ENCODE data around the gene DAB2.

- TF ChIP-seq, protein P1, sequence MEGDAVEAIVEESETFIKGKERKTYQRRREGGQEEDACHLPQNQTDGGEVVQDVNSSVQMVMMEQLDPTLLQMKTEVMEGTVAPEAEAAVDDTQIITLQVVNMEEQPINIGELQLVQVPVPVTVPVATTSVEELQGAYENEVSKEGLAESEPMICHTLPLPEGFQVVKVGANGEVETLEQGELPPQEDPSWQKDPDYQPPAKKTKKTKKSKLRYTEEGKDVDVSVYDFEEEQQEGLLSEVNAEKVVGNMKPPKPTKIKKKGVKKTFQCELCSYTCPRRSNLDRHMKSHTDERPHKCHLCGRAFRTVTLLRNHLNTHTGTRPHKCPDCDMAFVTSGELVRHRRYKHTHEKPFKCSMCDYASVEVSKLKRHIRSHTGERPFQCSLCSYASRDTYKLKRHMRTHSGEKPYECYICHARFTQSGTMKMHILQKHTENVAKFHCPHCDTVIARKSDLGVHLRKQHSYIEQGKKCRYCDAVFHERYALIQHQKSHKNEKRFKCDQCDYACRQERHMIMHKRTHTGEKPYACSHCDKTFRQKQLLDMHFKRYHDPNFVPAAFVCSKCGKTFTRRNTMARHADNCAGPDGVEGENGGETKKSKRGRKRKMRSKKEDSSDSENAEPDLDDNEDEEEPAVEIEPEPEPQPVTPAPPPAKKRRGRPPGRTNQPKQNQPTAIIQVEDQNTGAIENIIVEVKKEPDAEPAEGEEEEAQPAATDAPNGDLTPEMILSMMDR (conservative IDR thresholded peaks at IDR 0.05; ENCODE audit: low read depth, low read length), result no peak
- no peak for TF ChIP-seq EZH2 (IDR thresholded peaks at IDR 0.05; ENCODE audit: low read length, unreplicated experiment)
Measured at GRCh38 chr5:39341896-39342295, 82.9 kb downstream of the DAB2 start.
